Activated naive CD4-positive, alpha-beta T cell (primary cell): ENCODE results near the gene KRTDAP.
"Not testable (repeated sequence)": the region's sequence is repeated elsewhere in the genome, so short reads cannot be mapped to it uniquely, and the experiment has no call there.

ENCODE experiments used
- DNase-seq, 4 experiments: peaks; one replicate each; lab custom pipeline; 2025; lab: John Stamatoyannopoulos, UW

The KRTDAP gene

DNA sequence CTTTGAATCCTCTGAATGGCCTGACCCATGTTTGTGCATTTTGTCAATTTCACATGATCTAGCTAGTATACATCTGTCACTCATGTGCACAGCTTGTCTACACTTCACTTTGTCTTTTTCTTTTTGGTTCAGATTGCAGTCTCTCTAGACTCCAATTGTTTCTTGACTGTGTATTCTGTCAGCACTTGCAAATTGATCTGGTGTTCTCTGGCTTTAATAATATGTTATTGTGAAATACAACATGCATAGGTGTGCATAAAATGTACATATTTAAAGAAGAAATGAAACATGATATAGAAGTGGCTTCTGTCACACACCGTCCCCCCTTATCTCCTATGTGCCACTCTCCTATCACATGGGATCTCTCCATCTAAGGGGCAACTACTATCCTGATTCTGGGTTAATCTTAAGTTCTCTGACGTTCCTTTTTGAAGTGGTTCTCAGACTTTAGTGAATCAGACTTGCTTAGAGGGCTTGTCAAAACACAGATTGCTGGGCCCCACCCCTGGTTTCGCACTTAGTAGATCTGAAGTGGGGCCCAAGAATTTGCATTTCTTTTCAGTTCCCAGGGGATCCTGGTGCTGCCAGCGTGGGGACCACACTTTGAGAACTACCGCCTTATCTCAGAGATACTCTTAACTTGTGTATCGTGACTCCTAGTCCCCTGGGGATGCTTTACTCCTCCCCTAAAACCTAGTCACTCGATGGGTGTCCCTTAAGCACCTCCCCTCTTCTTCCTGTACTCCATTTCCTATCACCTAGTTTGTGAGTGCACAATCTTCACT lies 5.8 kb downstream of the KRTDAP start:
- no peak for DNase-seq

DNA sequence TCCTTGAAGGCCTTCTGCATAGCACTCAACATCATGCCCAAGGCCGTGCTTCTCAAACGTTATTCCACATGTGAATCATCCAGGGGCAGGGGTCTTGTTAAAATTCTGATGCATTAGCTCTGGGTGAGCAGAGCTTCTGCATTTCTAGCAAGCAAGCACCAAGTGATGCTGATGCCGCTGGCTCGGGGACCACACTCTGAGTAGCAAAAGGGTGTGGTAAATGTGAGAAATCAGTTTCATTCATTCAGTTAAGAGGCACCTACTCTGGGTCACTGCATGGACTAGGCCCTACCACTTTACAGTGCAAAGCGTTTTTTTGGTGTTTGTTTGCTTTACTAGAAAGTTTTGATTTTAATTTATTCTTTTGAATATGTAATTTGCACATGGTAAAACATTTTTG lies 7.2 kb downstream of the KRTDAP start:
- no peak for DNase-seq

DNA sequence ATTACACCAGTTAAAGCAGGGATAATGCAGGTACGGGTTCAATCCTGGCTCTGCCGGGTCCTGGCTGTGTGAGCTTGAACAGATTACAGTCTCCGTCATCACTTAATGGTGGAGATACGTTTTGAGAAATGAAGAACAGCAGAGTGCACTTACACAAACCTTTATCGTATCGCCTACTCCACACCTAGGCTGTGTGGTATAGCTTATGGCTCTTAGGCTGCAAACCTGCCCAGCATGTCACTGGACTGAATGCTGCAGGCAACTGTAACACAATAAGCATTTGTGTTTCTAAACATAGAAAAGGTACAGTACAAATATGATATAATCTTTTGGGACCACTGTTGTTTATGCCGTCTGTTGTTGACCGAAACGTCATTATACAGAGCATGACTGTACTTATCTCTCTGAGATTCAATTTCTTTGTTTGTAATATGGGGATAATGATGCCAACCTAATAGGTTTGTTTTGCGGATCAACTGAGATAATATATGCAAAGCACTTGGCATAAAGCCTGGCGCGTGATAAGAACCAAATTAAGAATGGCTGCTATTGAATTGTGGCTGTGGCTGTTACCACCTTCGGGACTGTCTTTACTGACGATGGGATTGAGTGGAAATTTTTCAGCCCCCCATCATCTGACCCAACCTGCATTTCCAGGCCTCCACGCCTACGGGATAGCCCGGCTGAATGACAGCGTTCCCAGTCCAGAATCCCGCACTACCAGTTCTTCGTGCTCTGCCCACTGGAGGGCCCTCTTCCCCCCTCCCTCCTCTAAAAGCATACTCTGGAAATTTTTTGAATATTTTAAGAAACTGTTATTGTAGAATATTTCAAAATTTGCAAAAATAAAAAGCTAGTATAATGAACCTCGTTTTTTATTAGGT lies 11.2 kb downstream of the KRTDAP start:
- no peak for DNase-seq

DNA sequence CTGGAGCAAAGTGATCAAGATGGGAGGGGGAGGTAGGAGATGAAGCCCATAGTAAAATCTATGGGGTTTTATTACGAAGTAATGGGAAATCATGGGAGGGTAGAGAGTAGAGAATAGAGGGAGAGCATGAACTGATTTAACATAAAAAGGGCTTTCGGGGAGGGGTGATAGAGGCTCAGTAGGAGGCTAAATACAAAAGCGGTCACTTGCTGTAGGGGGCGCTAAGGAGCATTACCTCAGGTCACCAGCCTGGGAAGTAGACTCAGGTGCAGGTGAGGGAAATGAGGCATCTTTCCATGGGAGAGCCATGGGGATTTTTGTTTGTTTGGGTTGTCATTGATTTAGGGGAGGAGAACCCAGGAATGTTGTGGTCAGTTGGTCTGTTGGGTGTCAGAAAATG lies 14.1 kb downstream of the KRTDAP start:
- no peak for DNase-seq

DNA sequence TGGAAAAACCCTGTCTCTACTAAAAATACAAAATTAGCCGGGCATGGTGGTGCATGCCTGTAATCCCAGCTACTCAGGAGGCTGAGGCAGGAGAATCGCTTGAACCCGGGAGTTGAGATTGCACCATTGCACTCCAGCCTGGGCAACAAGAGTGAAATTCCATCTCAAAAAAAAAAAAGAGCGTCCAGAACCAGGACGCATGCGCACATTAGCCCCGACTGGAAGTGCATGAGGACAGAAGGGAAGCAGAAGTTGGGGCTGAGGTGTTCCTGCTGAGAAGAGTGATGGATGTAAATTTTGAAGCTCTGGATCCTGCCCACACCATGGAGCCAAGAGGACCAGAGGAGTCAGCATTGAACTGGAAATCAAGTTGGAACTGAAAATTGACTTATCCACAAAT lies 15.7 kb downstream of the KRTDAP start:
- DNase-seq, result not testable (repeated sequence)

DNA sequence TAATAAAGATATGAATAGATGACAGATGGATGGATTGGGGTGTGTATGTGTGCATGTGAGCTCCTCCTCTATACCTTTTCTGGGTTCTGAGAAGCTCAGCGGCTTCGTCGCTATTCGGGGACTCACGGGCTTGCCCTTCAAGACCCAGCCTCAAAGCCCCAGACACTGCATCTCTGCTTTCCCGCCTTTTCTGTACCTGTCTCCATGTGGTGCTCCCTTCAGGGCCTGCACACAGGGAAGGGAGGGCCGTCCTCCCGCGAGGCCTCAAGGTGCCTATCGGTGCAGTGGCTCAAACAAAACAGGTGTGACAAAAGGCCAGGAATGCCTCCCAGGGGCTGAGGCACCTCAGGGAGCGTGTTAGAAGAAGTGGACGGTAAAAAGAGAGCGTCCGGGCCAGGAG lies 16.2 kb downstream of the KRTDAP start:
- DNase-seq, result no peak

DNA sequence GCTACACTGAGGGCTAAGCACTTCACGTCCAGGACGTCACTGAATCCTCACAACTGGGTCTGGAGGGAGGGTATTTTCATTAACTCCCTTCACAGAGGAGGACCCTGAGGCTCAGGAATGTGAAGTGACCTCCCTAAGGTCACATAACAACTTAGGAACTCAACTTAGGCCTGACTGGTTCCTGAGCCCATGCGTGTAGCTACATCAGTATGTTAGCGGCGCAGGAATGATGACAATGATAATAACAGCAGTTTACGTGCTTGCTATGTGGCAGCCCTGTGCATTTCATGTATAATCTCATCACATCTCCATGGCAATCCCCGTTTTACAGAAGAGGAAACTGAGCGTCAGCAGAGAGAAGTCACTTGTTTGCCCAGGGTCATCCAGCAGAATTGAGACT lies 18.3 kb downstream of the KRTDAP start:
- no peak for DNase-seq

DNA sequence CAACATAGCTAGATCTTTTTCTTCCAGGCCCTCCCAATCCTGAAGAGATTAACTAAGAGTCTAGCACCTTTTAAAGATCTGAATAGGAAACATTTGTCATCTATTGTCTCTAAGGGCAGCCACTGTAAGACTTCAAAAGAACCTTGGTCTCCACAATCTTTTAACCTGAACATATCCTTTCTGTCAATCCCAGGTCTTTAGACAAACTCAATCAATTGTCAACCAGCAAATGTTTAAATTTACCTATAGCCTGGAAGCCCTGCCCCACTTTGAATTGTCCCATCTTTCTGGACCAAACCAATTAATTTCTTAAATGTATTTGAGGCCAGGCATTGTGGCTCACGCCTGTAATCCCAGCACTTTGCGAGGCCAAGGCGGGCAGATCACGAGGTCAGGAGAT lies 19.2 kb downstream of the KRTDAP start:
- DNase-seq, result not testable (repeated sequence)

DNA sequence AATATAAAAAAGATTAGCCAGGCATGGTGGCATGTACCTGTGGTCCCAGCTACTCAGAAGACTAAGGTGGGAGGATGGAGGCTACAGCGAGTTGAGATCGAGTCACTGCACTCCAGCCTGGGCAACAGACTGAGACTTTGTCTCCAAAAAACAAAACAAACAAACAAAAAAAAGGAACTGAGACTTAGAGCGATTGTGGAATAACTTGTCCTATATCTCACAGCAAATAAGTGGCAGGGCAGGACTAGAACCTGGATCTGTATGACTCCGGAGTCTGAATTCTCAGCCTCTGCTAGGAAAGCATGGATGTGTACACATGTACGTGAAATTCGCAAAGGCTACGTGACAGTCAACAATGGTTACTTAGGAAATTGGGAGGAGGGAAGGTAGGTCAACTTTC lies 20.1 kb downstream of the KRTDAP start:
- no peak for DNase-seq

DNA sequence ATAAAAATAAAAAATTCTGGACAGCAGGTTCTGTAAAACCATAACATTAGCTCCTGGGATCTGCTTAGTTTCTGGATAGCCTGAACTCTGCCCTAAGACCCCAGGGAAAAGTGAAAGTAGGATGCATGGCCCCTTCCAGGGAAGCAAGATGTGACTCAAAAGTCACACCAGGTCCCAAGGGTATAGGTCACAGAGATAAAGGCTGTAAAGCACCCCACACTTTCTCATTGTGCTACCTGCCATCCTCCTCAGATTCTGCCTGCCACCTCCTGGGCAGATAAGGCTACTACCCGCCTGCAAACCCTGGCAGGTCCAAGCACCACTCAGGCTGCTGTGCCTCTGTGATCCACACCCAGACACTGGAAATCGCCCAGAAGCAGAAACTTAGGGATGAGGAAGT lies 21.6 kb downstream of the KRTDAP start:
- DNase-seq, result peak in 2 of 4 experiments; percentile 12 to 38

DNA sequence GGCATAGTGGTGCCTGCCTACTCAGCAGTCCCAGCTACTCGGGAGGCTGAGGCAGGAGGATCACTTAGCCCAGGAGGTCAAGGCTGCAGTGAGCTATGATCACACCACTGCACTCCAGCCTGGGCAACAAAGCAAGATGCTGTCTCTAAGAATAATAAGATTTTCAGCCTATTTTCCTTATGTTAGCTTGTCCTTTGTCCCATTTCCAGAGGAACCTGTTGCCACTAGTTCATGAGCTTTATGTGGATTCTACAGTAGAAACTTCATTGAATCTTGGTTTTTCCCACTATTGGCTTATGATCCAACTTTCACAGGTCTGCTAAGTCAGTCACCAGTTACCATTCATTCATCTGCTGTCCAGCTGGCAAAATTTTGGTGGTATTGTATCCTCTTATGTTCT lies 24.0 kb downstream of the KRTDAP start:
- DNase-seq, result no peak

DNA sequence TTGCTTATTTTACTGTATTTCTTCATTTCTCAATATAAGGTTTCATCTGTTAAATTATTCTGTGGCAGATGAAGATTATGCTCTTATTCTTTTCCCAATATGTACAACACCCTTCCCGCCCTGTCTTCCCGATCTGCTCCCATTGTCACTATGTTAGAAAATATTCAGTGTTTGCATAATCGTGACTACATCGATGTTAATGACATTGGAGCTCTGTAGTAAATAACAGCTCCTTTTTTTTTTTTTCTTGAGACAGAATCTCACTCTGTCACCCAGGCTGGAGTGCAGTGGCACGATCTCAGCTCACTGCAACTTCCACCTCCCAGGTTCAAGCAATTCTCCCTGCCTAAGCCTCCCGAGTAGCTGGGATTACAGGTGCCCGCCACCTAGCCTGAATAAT lies 27.3 kb downstream of the KRTDAP start:
- not testable (repeated sequence) for DNase-seq

DNA sequence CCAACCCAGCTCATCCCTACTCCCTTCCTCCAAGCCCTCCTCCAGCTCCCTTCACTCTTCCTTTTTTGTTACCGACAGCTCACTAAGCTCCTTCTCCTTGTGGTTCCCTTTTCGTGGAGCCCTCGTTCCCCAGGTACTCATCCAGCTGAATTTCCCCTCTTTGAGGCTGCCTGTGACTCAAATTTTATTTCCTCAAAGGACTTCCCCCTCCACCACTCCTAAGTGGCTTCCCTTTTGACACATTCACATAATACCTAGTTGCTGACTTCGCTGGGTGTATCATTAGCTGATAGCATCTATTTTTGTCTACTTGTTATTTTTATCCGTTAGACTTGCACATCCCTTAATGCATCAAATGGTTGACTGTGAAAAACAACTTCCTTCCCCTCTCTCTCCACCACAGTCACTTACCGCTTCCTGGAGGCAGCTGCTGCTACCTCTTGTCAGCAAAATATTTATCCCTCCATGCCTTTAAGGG lies 27.7 kb downstream of the KRTDAP start:
- peak in 1 of 4 experiments; percentile 2 for DNase-seq

DNA sequence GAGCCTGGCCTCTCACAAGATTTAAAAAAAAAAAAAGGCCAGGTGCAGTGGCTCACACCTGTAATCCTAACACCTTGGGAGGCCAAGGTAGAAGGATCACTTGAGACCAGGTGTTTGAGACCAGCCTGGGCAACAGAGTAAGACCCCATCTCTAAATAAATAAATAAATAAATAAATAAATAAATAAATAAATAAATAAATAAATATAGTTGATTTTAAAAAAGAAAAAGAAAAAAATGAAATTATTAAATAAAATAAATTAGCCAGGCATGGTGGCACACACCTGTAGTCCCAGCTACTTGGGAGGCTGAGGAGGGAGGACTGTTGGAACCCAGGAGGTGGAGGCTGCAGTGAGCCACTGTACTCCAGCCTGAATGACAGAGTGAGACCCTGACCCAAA lies 28.5 kb downstream of the KRTDAP start:
- DNase-seq, result not testable (repeated sequence)

DNA sequence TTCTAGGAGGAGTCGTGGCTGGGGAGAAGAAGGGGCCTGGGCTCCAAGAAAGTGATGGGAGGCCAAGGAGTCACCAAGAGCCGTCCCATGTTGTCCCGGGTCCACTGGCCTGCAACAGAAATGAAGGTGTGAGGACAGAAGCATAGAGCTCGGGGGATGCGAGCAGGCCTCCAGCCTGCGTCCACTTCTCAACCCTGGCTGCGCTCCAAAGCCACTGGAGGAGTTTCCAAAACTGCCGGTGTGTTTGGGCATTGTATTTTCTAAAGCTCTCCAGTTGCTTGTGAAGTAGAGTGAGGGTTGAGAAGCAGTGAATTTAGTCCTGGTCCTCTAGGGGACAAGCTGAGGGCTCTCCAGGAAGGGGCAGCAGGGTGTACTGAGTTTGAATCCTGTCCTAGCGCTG lies 29.2 kb downstream of the KRTDAP start:
- DNase-seq, result no peak

DNA sequence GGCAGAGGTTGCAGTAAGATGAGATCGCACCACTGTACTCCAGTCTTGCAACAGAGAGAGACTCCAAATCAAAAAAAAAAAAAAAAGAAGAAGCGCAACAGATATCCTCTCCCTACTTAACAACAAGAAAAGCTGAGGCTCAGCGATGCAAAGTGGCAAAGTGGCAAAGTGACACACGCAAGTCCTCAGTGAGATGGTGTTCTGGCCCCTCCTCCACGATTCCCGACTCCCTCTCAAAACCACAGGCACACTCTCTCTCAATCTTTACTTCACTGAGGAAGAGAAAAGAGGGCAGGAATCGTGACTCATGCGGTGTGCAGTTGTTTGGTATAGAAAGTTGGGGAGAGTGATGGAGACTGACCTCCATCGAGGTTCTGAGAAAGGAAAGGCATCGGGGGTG lies 29.7 kb downstream of the KRTDAP start:
- DNase-seq, result no peak

DNA sequence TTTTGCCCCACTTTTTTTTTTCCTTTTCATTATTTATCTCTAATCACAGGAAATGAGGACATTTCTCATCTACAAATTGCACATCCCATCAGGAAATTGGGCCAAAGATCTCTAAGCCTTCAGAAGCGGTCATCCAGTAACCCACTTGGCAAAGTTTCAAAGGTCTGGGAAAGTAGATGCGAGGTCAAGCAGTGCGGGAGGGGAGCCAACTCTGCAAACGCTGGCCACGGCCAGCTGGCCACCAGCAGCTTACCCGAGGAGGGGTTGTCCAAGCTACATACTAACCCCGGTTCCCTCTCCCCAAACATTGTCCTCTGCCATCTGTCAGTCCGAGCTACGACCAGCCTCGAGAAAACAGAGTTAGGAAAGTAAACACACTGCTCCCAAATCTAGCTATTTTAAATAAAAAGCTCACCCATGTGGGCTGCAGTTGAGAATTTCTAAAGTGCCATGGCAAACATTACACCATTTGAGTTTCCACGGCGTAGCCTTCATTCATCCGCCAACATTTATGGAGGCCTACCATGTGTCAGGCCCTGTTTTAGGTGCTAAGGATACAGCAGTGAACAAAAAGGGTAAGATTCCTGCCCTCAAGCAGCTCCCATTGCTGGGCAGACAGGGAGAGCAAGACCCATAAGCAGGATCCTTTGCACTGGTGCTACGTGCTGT lies 30.7 kb downstream of the KRTDAP start:
- DNase-seq, result no peak

DNA sequence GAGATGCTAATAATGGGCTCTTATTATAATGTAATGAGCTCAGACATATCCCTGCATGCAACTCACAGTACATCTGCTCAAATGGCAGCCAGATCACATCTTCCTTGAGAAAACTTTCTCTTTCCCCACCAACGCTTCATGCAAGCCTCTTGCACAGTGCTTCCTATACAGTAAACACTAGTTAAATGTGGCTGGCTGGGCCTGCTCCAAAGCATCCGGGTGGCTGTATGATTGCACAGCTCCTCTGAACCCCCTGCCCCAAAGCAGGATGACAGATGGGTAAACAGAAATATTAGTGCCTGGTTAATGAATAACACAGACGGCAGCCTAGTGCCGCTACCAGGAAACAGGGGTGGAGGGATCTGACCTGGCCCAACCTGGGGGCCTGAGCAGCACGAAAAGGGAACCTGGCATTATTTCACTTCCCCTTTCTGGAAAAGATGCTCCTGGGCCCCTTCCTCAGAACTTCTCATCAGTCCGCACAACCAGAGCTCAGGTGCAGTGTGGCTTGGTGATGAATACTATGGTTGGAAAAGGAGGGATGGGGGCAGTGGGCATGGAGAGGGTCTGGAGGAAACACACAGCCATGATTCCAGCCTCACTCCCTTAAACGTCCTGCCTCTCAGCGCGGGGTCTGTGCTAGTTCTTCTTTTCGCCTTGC lies 31.4 kb downstream of the KRTDAP start:
- DNase-seq, result no peak

DNA sequence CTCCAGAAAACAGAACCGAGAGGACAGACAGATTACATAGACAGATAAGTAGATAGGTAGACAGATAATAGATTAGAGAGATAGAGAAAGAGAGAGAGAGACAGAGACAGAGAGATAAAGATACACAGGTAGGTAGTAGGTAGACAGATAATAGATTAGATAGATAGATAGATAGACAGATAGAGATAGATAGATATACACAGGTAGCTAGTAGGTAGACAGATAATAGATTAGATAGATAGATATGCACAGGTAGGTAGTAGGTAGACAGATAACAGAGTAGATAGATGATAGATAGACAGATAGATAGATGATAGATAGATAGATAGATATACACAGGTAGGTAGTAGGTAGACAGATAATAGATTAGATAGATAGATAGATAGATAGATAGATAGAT lies 32.1 kb downstream of the KRTDAP start:
- no peak for DNase-seq

DNA sequence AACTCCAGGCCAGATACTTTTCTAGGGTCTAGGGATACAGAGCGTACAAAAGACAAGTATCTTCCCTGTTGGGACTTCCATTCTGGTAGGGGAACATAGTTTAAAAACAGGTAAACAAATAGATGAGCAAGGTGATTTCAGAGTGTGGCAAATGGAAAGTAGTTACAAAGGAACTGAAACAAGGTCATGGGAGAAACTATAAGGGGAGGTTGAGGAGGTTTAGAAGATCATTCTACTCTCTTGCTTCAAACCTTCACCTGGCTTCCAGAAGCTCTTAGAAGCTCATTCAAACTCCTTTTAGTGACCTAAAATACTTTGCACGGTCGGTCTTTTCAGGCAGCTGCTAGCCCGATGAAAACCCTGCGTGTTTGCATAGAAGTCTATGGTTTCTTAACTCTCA lies 33.1 kb downstream of the KRTDAP start:
- no peak for DNase-seq

DNA sequence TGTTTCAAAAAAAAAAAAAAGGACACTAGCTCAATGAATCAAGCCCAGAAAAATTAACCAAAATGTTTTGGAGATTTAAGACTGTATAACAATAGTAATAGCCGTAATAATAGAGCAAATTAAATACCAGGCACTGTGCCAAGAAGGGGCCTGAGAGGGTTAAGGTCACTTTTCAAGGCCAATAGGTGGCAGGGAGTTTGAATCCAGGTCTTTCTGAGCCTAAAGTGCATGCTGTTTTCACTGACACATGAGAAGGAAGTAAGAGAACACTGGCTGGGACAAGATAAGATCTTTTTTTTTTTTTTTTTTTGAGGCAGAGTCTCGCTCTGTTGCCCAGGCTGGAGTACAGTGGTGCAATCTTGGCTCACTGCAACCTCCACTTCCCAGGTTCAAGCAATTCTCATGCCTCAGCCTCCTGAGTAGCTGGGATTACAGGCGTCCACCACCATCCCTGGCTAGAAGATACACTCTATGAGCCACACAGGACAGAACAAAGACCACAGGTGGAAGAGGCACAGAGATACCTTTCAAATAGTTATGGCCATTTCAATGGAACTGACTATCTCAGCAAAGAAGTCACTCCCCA lies 34.6 kb downstream of the KRTDAP start:
- DNase-seq, result no peak

DNA sequence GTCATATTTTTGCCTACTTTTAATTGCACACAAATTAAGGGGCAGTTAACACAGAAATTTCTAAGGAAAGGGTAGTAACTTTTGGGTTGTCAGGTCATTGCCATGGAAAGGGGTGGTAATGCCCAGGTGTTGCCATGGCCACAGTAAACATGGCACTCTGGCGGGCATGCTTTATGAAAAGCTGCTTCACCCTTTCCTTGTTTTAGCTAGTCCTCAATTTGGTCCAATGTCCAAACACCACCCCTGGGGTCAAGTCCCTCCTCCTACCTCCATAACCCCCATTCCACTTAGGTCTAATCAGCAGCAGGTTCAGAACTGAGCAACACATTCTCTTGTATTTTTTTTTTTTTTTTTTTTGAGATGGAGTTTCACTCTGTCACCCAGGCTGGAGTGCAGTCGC lies 35.6 kb downstream of the KRTDAP start:
- DNase-seq, result no peak
